Left forelimb (tissue), 1 donor: ENCODE measurements around the gene STK39.

Experiments
- DNase-seq: peaks from one replicate; pipeline ENCODE4 v3.0.0-alpha.2; 2018; ENCODE audit warnings: low spot score

The STK39 gene

GRCh38 chr2:167925758-167926157 lies 321.6 kb downstream of the STK39 start:
- DNase-seq = no peak

- no peak for DNase-seq
These were observed 322.8 kb downstream of the STK39 start for GRCh38 chr2:167924556-167924955.

- DNase-seq = no peak
These were observed 330.6 kb downstream of the STK39 start for GRCh38 chr2:167916756-167917155.

DNA sequence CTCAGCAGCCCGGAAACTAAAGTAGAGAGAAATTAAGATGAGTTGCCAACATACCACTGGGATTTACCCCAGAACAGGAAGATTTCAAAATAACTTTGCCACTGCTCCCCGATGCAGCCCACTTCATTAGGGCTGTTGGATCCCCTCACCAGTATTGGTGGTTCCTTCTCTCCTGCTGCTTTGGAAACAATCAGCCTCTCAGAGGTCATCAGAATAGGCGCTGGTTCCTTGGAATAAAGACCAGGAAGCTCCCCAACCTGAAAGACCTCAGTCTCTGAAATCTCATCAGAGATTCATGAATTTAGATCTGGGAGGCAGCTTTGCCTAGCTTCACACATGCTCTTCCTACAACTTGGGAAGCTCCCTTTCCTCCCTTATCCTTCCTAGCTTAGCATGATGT lies 332.4 kb downstream of the STK39 start:
- no peak for DNase-seq

DNA sequence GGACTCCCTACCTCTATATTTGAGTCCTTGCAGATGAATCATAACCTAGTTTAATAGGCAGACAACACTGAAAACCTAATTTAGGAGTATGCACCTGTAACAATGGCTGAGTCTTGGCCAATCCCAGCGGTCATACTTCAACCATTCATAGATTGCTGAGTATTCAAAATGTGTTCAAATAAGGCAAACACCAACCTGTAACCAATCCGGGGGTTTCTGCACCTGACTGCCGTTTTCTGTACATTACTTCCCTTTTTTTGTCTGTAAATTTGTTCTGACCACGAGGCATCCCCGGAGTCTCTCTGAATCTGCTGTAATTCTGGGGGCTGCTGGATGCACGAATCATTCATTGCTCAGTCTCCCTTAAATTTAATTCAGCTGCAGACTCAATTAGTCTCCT lies 338.6 kb downstream of the STK39 start:
- no peak for DNase-seq

DNA sequence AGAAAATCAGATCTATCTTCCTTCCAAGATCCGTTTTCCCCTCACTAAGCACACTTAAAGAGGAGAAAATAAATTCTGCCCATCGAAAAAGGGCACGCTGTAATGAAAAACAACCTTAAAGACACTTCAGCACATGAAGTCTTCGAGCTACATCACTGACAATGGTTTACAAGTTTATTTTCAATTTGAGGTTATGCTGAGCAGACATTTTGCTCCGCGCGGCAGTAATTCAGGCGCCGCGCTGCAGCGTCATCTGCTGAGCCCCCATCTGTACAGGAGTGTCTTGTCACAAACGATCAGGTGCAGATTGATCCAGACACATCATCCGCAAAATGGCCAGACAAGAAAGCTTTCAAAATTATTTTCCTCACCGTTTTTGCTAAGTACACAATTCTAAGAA lies 341.7 kb downstream of the STK39 start:
- no peak for DNase-seq
